Measurements from ENCODE around the gene SIKE1. TPM values are rescaled to one million over a fixed set of nuclear protein-coding genes. Genes with fewer than 3 reads are reported as not detected.

The SIKE1 gene
- total and polyA plus RNA-seq, 4 experiments from 2014 or later: 35.4 to 67.1 (median 51.7) TPM

DNA sequence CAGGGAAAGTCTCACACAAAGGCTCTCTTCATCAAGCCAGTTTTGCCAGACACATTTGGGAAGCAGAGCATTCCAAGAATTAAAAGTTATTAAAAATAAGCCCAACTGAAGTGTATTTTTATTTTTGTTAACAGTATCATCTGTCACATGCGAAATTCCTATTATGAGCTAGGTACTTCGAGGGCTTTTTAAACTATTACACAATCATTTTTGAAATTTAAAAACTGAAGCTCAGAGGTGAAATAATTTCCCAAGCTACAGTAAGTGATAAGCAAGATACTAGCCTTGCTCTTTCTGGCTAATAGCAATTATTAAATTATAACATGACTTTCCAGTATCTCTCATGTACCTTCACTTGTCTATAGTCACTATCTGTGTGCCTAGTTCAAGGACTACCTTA lies 51.9 kb downstream of the SIKE1 start:
- no peaks in the 10 kb centered on the region for H3K27me3 Mint-ChIP-seq

DNA sequence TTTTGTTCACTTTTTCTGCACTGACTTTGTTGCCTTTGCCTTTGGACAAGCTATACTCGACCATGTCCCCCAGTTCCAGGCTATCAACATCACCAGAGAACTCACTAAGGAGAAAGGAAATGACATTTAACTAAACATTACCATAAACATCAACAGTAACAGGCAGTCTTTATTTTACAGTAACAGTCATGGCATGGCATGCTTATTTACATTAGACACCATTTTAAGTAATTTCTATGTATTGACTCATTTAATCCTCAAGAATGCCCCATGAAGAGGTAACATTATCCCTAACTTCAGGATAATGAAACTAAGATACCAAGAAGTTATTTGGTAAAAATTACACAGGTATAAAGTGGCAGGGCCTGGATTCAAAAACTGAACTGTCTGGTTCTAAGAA lies 55.3 kb downstream of the SIKE1 start:
- Mint-ChIP-seq H3K27ac (peak overlapping the region in 4 of 7 donors; percentile 0 to 85 (median 41)), H3K36me3 (peaks cover 65 to 90% of the 10 kb centered on the region in 2 donors), H3K27me3 (no peaks in the 10 kb centered on the region), H3K4me3 (no peak overlapping the region), H3K9me3 (no peaks in the 10 kb centered on the region), H3K4me1 (peaks cover 0 to 4% (median under 1%) of the 10 kb centered on the region in 4 donors)
- peaks cover 91% of the 10 kb centered on the region for H3K36me3 ChIP-seq (ENCODE audit: insufficient read depth, low read length)
- ChIA-PET POLR2A (ENCODE audit: partially characterized antibody) (no interaction called here), CTCF (ENCODE audit: partially characterized antibody) (no interaction called here)
- H3K27me3 ChIP-seq (ENCODE audit: insufficient read depth, low read length): no peaks in the 10 kb centered on the region
- no peak overlapping the region for H3K27ac ChIP-seq (ENCODE audit: low read depth, low read length)
- DNase-seq: no peak
- intact Hi-C loops (cut with micrococcal nuclease): no loop called here
- H3K4me3 ChIP-seq (ENCODE audit: low read length in 2 of 2): no peak overlapping the region
- no peaks in the 10 kb centered on the region for H3K4me1 ChIP-seq (ENCODE audit: insufficient read depth, low read length)
- H3K9me3 ChIP-seq (ENCODE audit: control insufficient read depth in 1 of 2, low read length in 2 of 2): no peaks in the 10 kb centered on the region

More for the DNA sequence above, 51.9 kb downstream of the SIKE1 start:
- intact Hi-C loops (cut with micrococcal nuclease): no loop called here
- ChIA-PET POLR2A (ENCODE audit: partially characterized antibody) (no interaction called here), CTCF (ENCODE audit: partially characterized antibody) (no interaction called here)
- Mint-ChIP-seq H3K36me3 (peaks cover 65 to 90% of the 10 kb centered on the region in 2 donors), H3K4me1 (peaks cover 4 to 10% (median 6%) of the 10 kb centered on the region in 4 donors), H3K27ac (peak overlapping the region in 5 of 7 donors; percentile 17 to 72 (median 37)), H3K9me3 (no peaks in the 10 kb centered on the region), H3K4me3 (no peak overlapping the region)
- Histone ChIP-seq H3K4me1 (ENCODE audit: insufficient read depth, low read length) (no peaks in the 10 kb centered on the region), H3K36me3 (ENCODE audit: insufficient read depth, low read length) (peaks cover 94% of the 10 kb centered on the region), H3K27ac (ENCODE audit: low read depth, low read length) (no peak overlapping the region), H3K9me3 (ENCODE audit: control insufficient read depth in 1 of 2, low read length in 2 of 2) (no peaks in the 10 kb centered on the region), H3K4me3 (ENCODE audit: low read length in 2 of 2) (no peak overlapping the region), H3K27me3 (ENCODE audit: insufficient read depth, low read length) (no peaks in the 10 kb centered on the region)
- no peak for DNase-seq

DNA sequence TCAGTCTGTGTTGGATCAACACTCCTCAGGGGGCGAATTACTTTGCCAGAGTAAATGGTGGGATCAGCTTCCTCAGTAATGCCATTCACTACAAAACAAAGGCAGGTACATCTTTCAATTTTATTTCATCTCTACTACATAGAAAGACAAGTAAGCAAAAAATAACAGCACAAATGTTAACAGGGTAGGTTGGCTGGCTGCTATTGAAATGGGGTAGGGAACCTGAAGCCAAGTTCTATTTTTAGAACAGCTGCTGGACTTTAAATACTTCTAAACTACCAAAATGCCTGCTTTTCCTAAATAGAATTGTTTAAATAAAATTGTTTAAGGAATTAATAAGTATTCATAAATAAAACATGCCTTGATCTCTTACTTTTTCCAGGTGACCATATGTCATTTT lies 56.6 kb downstream of the SIKE1 start:
- peaks cover 0 to 4% (median under 1%) of the 10 kb centered on the region in 4 donors for H3K4me1 Mint-ChIP-seq
- H3K27ac ChIP-seq (ENCODE audit: low read depth, low read length): no peak overlapping the region
- H3K36me3 Mint-ChIP-seq: peaks cover 64 to 93% of the 10 kb centered on the region in 2 donors
- H3K36me3 ChIP-seq (ENCODE audit: insufficient read depth, low read length): peaks cover 92% of the 10 kb centered on the region
- no peak overlapping the region for H3K4me3 Mint-ChIP-seq
- CTCF ChIA-PET (ENCODE audit: partially characterized antibody): no interaction called here
- H3K4me3 ChIP-seq (ENCODE audit: low read length in 2 of 2): no peak overlapping the region
- H3K9me3 Mint-ChIP-seq: no peaks in the 10 kb centered on the region
- no peaks in the 10 kb centered on the region for H3K9me3 ChIP-seq (ENCODE audit: control insufficient read depth in 1 of 2, low read length in 2 of 2)
- no peaks in the 10 kb centered on the region for H3K27me3 ChIP-seq (ENCODE audit: insufficient read depth, low read length)
- H3K4me1 ChIP-seq (ENCODE audit: insufficient read depth, low read length): no peaks in the 10 kb centered on the region
- no peaks in the 10 kb centered on the region for H3K27me3 Mint-ChIP-seq
- DNase-seq: no peak
- POLR2A ChIA-PET (ENCODE audit: partially characterized antibody): no interaction called here
- H3K27ac Mint-ChIP-seq: peak overlapping the region in 4 of 7 donors; percentile 15 to 87 (median 76)
- intact Hi-C loops (cut with micrococcal nuclease): no loop called here

DNA sequence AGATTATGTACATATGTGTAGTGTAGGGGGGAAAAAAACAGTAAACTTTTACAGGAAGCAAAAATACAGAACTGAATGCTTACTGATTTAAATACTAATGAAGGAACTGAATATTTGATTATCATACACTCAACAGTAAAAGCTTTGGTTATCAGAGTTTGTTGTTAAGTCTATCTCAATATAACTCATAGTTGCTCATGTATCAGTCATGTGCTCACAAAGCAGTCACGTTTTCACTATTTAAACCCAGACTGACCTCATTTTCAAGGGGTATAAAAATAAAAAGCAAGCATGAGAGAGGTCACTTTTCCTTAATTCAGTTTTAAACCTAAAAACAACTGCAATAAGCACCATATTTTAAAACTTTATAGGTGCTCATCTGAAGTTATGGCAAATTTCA lies 57.0 kb downstream of the SIKE1 start:
- Histone ChIP-seq H3K4me1 (ENCODE audit: insufficient read depth, low read length) (no peaks in the 10 kb centered on the region), H3K4me3 (ENCODE audit: low read length in 2 of 2) (no peak overlapping the region), H3K27ac (ENCODE audit: low read depth, low read length) (no peak overlapping the region), H3K9me3 (ENCODE audit: control insufficient read depth in 1 of 2, low read length in 2 of 2) (no peaks in the 10 kb centered on the region), H3K27me3 (ENCODE audit: insufficient read depth, low read length) (no peaks in the 10 kb centered on the region), H3K36me3 (ENCODE audit: insufficient read depth, low read length) (peaks cover 92% of the 10 kb centered on the region)
- H3K9me3 Mint-ChIP-seq: no peaks in the 10 kb centered on the region
- H3K4me1 Mint-ChIP-seq: peaks cover 0 to 4% (median under 1%) of the 10 kb centered on the region in 4 donors
- peak overlapping the region in 4 of 7 donors; percentile 7 to 88 (median 48) for H3K27ac Mint-ChIP-seq
- DNase-seq: no peak
- intact Hi-C loops (cut with micrococcal nuclease): no loop called here
- H3K36me3 Mint-ChIP-seq: peaks cover 68 to 95% of the 10 kb centered on the region in 2 donors
- H3K27me3 Mint-ChIP-seq: no peaks in the 10 kb centered on the region
- POLR2A ChIA-PET (ENCODE audit: partially characterized antibody): no interaction called here
- no peak overlapping the region for H3K4me3 Mint-ChIP-seq
- CTCF ChIA-PET (ENCODE audit: partially characterized antibody): no interaction called here

DNA sequence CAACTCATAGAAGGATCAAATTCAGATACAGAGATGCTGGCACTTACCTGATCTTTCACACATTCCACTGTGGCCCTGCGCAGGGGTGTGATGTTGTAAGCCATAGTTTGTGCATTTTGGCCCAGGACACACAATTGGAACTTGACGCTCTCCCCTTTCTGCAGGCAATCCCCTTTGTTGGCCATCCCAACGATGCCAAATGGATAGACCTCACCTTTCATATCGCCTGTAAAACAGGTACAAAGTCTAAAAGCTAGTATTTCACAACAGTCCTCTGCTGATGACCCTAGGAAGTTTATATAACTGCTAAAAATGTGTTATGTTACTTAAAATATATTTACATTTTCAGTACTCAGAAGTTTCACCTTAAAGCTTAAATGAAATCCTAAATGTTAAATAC lies 60.0 kb downstream of the SIKE1 start:
- CTCF ChIA-PET (ENCODE audit: partially characterized antibody): interaction anchor here (1.4 kb wide), 1 partner anchor 11 kb away, joined by 3 read pairs; no protein-coding TSS in a partner anchor
- no peaks in the 10 kb centered on the region for H3K9me3 Mint-ChIP-seq
- H3K27me3 Mint-ChIP-seq: no peaks in the 10 kb centered on the region
- H3K4me1 Mint-ChIP-seq: peaks cover 11 to 20% (median 17%) of the 10 kb centered on the region in 4 donors
- no peak overlapping the region for H3K4me3 Mint-ChIP-seq
- Histone ChIP-seq H3K27ac (ENCODE audit: low read depth, low read length) (no peak overlapping the region), H3K9me3 (ENCODE audit: control insufficient read depth in 1 of 2, low read length in 2 of 2) (no peaks in the 10 kb centered on the region), H3K36me3 (ENCODE audit: insufficient read depth, low read length) (peaks cover 69% of the 10 kb centered on the region), H3K4me1 (ENCODE audit: insufficient read depth, low read length) (peaks cover 18% of the 10 kb centered on the region), H3K27me3 (ENCODE audit: insufficient read depth, low read length) (no peaks in the 10 kb centered on the region), H3K4me3 (ENCODE audit: low read length in 2 of 2) (no peak overlapping the region)
- no peak for DNase-seq
- POLR2A ChIA-PET (ENCODE audit: partially characterized antibody): interaction anchor here (0.6 kb wide), 1 partner anchor 17 kb away, joined by 3 read pairs; no protein-coding TSS in a partner anchor
- H3K27ac Mint-ChIP-seq: peak overlapping the region in 5 of 7 donors; percentile 42 to 81 (median 69)
- peaks cover 57 to 92% of the 10 kb centered on the region in 2 donors for H3K36me3 Mint-ChIP-seq
- intact Hi-C loops (cut with micrococcal nuclease): no loop called here

Other genes with a start within 250 kb of the SIKE1 start
- gene BCAS2, start 199.1 kb downstream of the SIKE1 start, total RNA-seq: 10 to 100 TPM; 33.9 to 40.8 TPM
- 100 to 1,000 TPM in 1 of 2 donors, 10 to 100 TPM in 1; 93.4 to 159 TPM for gene BCAS2, start 199.1 kb downstream of the SIKE1 start, polyA plus RNA-seq
- under 1 TPM; 0.76 to 0.78 TPM for gene DENND2C, start 110.6 kb downstream of the SIKE1 start, total RNA-seq
- gene DENND2C, start 110.6 kb downstream of the SIKE1 start, polyA plus RNA-seq: under 1 TPM; 0.45 to 0.56 TPM
- not detected for gene AMPD1, start 85.1 kb downstream of the SIKE1 start, total RNA-seq
- gene AMPD1, start 85.1 kb downstream of the SIKE1 start, polyA plus RNA-seq: not detected
- gene NRAS, start 63.9 kb downstream of the SIKE1 start, total RNA-seq: 10 to 100 TPM; 22.0 to 22.3 TPM
- 10 to 100 TPM; 18.0 to 29.3 TPM for gene NRAS, start 63.9 kb downstream of the SIKE1 start, polyA plus RNA-seq
- 100 to 1,000 TPM; 530 to 559 TPM for gene CSDE1, start 22.7 kb downstream of the SIKE1 start, total RNA-seq
- 100 to 1,000 TPM; 391 to 444 TPM for gene CSDE1, start 22.7 kb downstream of the SIKE1 start, polyA plus RNA-seq
- not detected for gene SYCP1, start 74.2 kb upstream of the SIKE1 start, total RNA-seq
- not detected for gene SYCP1, start 74.2 kb upstream of the SIKE1 start, polyA plus RNA-seq
- gene TSHB, start 249.1 kb upstream of the SIKE1 start, total RNA-seq: not detected
- not detected for gene TSHB, start 249.1 kb upstream of the SIKE1 start, polyA plus RNA-seq

All from CD4-positive, alpha-beta memory T cell (primary cell).